ENCODE data around the gene HSPA2.

GRCh38 chr14:64513271-64513670 is 27.3 kb upstream of the HSPA2 start:
- TF ChIP-seq ZNF274 (IDR thresholded peaks at IDR 0.05; ENCODE audit: low read depth, low read length) (no peak), SUZ12 (IDR thresholded peaks at IDR 0.05; ENCODE audit: extremely low read depth, insufficient read depth, insufficient read length) (no peak)
